ENCODE data around the gene HAO1. TPM values are rescaled to one million over a fixed set of nuclear protein-coding genes. Genes with fewer than 3 reads are reported as not detected.

The HAO1 gene
- not detected in 2 replicates for total RNA-seq

DNA sequence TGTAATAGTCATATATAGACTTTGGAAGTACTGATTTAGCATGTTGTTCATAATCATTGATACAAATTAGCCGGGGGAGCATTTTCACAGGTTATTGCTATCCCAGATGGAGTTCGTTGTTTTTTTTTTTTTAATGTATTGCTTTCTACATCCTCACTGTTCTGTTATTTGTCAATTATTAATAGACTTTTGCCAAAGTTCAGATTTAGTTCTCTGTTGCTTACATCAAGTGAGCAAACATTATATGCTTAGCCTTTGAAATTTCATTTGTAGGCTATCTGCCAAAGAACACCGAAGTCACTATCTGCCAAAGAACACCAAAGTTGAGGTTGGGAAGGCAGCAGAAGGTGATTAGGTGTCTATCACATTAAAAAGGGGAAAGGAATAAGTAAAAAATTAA is at the start of gene HAO1:
TSS of gene HAO1 (minus strand) at position 118 of the 400 bp plus-strand sequence. CDS start at position 82, 36 bp downstream.

Small RNAs within 50 kb of the gene (small RNA-seq; reads per million reads assigned to genes)
- gene AL021879.1, result not detected

Other genes with a start within 250 kb of the HAO1 start
- gene TMX4, start 79.3 kb upstream of the HAO1 start, total RNA-seq, result 24.6 and 27.6 TPM in 2 replicates
- gene PLCB1, start 191.8 kb upstream of the HAO1 start, total RNA-seq, result 11.4 and 20.9 TPM in 2 replicates